GM10266 (cell line): ENCODE data around the gene SPATA13.
"Not testable (repeated sequence)": the region's sequence is repeated elsewhere in the genome, so short reads cannot be mapped to it uniquely, and the experiment has no call there.

Source experiments
- DNase-seq: peaks from one replicate; pipeline ENCODE4 v3.0.0; 2012; ENCODE audit errors: extremely low spot score
- CTCF ChIP-seq: IDR thresholded peaks from 2 replicates; pipeline ENCODE4 v1.5.1; 2012; ENCODE audit warnings: mild to moderate bottlenecking, low read depth; ENCODE audit not compliant: control insufficient read depth, insufficient read depth; ENCODE audit errors: missing control alignments

SPATA13 gene

GRCh38 chr13:24338721-24339120, 178.2 kb downstream of the SPATA13 start:
- no peak for DNase-seq
- TF ChIP-seq CTCF = no peak

GRCh38 chr13:24339937-24340607, 179.6 kb downstream of the SPATA13 start:
- TF ChIP-seq CTCF = no peak
- DNase-seq = peak; percentile 33

GRCh38 chr13:24340608-24340955, 180.1 kb downstream of the SPATA13 start:
- DNase-seq = peak; percentile 25
- TF ChIP-seq CTCF = no peak

- no peak for TF ChIP-seq CTCF
- no peak for DNase-seq
Measured at GRCh38 chr13:24341439-24341838, 180.9 kb downstream of the SPATA13 start.

GRCh38 chr13:24348385-24348784, 187.9 kb downstream of the SPATA13 start:
- DNase-seq = no peak
- no peak for TF ChIP-seq CTCF

- DNase-seq = no peak
Measured at GRCh38 chr13:24348797-24349515, 188.4 kb downstream of the SPATA13 start.

GRCh38 chr13:24349778-24350664, 189.5 kb downstream of the SPATA13 start:
- not testable (repeated sequence) for DNase-seq

More at GRCh38 chr13:24348797-24349515, 188.4 kb downstream of the SPATA13 start:
- no peak for TF ChIP-seq CTCF
